GM21576 (cell line): ENCODE data around the gene NEGR1.

Experiments used
- ATAC-seq: cut with Tn5 transposase; IDR thresholded peaks from one replicate; pipeline ENCODE4 v1.9.1; 2021; ENCODE audit warnings: mild to moderate bottlenecking, moderate library complexity; ENCODE audit not compliant: unreplicated experiment

The NEGR1 gene

GRCh38 chr1:71521655-71522264 lies 760.6 kb downstream of the NEGR1 start:
- ATAC-seq: no peak

- no peak for ATAC-seq
These were observed 770.8 kb downstream of the NEGR1 start for GRCh38 chr1:71511505-71511904.

- ATAC-seq: no peak
These were observed 771.6 kb downstream of the NEGR1 start for GRCh38 chr1:71510725-71511124.

GRCh38 chr1:71509051-71509595 lies 773.2 kb downstream of the NEGR1 start:
- no peak for ATAC-seq

- no peak for ATAC-seq
These were observed 780.3 kb downstream of the NEGR1 start for GRCh38 chr1:71502006-71502405.

GRCh38 chr1:71498542-71498941 lies 783.8 kb downstream of the NEGR1 start:
- no peak for ATAC-seq

GRCh38 chr1:71494163-71494562 lies 788.2 kb downstream of the NEGR1 start:
- no peak for ATAC-seq

GRCh38 chr1:71492298-71493041 lies 789.9 kb downstream of the NEGR1 start:
- ATAC-seq: no peak

- ATAC-seq: no peak
These were observed 791.9 kb downstream of the NEGR1 start for GRCh38 chr1:71490432-71490831.

GRCh38 chr1:71488555-71489252 lies 793.6 kb downstream of the NEGR1 start:
- ATAC-seq: no peak

- ATAC-seq: no peak
These were observed 809.0 kb downstream of the NEGR1 start for GRCh38 chr1:71473331-71473730.

GRCh38 chr1:71465093-71465492 lies 817.2 kb downstream of the NEGR1 start:
- ATAC-seq: no peak

- no peak for ATAC-seq
These were observed 818.3 kb downstream of the NEGR1 start for GRCh38 chr1:71464016-71464415.

- ATAC-seq: no peak
These were observed 819.2 kb downstream of the NEGR1 start for GRCh38 chr1:71463144-71463543.

- no peak for ATAC-seq
These were observed 820.1 kb downstream of the NEGR1 start for GRCh38 chr1:71462247-71462646.

GRCh38 chr1:71461416-71461815 lies 820.9 kb downstream of the NEGR1 start:
- no peak for ATAC-seq

GRCh38 chr1:71448444-71448843 lies 833.9 kb downstream of the NEGR1 start:
- no peak for ATAC-seq

GRCh38 chr1:71438626-71439025 lies 843.7 kb downstream of the NEGR1 start:
- no peak for ATAC-seq

- ATAC-seq: no peak
These were observed 846.4 kb downstream of the NEGR1 start for GRCh38 chr1:71435951-71436350.

- no peak for ATAC-seq
These were observed 848.1 kb downstream of the NEGR1 start for GRCh38 chr1:71434240-71434639.

GRCh38 chr1:71428029-71428428 lies 854.3 kb downstream of the NEGR1 start:
- no peak for ATAC-seq

- ATAC-seq: no peak
These were observed 855.3 kb downstream of the NEGR1 start for GRCh38 chr1:71427066-71427465.
